Fibroblast of the aortic adventitia (primary cell): Measurements from ENCODE around the gene RTKN2. TPM values are rescaled to one million over a fixed set of nuclear protein-coding genes. Genes with fewer than 3 reads are reported as not detected.

Source experiments
- DNase-seq: peaks from one replicate; pipeline ENCODE4 v3.0.0-alpha.2; 2010; ENCODE audit warnings: low read depth
- H3K4me3 ChIP-seq: 2 replicates; pipeline ENCODE4 v1.5.1; 2011; ENCODE audit warnings: low read depth, mild to moderate bottlenecking, control low read depth, low read length, moderate library complexity
- total RNA-seq: library from RNA; depleted of rRNA; stranded (reverse); fragments of >200 nt; gene quantifications from 2 replicates; pipeline ENCODE4 v1.2.3, GENCODE V29; 2012; ENCODE audit warnings: low replicate concordance
- TF ChIP-seq, protein P1 (sequence below): IDR thresholded peaks from 2 replicates; pipeline ENCODE4 v1.5.1; 2011; ENCODE audit warnings: mild to moderate bottlenecking, low read length, control low read depth, inconsistent platforms; ENCODE audit not compliant: insufficient read depth

Gene RTKN2
- total RNA-seq, 1 donor, result 11.9 TPM

DNA sequence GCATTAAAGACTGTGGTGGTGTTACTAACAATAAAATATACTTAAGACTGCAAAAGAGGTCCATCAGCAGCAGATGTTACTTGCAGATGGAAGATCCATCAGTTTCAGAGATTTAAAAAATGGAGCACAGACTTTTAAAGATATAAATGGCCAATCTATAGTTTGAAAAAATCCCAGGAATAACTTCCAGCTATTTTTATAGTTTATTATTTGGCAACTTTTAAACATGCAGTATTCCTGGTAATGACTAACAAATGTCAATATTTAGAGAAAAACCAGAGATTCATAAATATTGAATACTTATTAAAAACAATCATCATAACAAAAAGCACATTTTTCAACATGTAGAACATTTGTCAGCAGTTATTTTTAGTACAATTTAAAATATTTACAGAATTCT lies 30.7 kb downstream of the RTKN2 start:
- TF ChIP-seq, protein P1, sequence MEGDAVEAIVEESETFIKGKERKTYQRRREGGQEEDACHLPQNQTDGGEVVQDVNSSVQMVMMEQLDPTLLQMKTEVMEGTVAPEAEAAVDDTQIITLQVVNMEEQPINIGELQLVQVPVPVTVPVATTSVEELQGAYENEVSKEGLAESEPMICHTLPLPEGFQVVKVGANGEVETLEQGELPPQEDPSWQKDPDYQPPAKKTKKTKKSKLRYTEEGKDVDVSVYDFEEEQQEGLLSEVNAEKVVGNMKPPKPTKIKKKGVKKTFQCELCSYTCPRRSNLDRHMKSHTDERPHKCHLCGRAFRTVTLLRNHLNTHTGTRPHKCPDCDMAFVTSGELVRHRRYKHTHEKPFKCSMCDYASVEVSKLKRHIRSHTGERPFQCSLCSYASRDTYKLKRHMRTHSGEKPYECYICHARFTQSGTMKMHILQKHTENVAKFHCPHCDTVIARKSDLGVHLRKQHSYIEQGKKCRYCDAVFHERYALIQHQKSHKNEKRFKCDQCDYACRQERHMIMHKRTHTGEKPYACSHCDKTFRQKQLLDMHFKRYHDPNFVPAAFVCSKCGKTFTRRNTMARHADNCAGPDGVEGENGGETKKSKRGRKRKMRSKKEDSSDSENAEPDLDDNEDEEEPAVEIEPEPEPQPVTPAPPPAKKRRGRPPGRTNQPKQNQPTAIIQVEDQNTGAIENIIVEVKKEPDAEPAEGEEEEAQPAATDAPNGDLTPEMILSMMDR, result no peak
- DNase-seq, result no peak
- H3K4me3 ChIP-seq, result no peak overlapping the region

DNA sequence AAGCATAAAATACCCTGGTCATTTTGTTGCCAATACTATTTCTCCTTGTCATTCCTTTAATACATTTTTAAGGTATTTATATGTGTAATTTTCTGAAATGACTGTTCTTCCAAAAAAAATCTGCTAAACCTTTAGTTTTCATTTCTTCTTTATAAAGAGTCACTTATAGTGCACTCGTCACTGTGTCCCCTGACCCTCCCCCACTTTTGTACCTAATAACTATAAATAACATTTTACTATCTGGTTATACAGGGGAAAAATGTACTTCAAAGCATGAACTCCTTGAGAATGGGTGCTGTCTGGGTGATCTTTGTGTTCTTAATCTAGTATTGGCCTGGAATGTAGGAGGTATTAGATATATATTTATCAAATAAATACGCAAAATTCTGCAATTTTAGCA lies 31.1 kb downstream of the RTKN2 start:
- no peak overlapping the region for H3K4me3 ChIP-seq
- TF ChIP-seq, protein P1, result no peak
- DNase-seq, result no peak

DNA sequence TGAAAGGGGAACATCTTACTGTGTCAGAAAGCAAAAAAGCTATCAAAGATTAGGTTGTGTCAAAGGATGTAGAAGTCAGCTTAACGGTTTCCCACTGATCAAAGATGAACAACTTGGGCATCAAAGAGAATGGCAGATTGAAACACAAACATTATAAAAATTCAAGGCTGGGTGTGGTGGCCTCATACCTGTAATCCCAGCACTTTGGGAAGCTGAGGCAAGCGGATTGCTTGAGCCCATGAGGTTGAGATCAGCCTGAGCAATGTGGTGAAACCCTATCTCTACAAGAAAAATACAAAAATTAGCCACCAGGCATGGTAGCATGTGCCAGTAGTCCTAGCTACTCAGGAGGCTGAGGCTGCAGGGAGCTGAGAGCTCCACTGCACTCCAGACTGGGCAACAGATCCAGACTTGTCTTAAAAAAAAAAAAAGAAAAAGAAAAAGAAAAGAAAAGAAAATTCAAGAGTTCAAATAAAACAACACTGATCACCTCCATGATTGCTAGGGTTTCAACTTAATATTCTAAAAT lies 34.5 kb downstream of the RTKN2 start:
- H3K4me3 ChIP-seq, result no peak overlapping the region
- TF ChIP-seq, protein P1, result no peak
- DNase-seq, result no peak

DNA sequence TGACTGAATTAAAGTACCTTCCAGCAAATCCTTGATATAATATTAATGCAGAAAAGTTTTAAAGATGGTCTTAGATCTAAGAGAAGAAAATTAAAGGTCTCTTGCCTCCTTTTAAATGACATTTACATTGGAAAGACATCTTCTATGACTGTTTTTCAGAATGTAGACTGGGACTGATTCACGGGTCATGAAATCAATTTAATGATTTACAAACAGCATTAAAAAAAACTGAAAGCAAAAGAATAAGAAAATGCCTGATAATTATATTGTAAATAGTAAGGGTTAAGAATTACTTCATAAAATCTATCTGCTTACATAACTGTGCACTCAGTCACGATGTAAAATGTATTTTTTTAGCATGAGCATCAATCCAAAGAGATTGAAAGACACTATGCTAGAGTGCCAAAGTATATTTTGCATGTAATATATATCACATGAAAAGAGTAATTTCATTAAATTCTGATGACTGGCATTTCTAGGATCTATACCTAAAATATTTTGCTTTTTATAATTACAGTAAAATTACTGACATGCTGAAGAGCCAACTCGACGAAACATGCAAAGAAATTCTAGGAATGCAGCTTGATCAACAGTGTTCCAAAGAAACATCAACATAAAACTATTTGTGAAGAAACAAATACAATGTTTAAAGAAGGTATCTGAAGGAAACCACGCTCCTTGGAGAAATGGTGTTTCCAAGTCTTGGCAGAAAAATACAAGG lies 35.1 kb downstream of the RTKN2 start:
- DNase-seq, result peak; percentile 48
- TF ChIP-seq, protein P1, result no peak
- no peak overlapping the region for H3K4me3 ChIP-seq

DNA sequence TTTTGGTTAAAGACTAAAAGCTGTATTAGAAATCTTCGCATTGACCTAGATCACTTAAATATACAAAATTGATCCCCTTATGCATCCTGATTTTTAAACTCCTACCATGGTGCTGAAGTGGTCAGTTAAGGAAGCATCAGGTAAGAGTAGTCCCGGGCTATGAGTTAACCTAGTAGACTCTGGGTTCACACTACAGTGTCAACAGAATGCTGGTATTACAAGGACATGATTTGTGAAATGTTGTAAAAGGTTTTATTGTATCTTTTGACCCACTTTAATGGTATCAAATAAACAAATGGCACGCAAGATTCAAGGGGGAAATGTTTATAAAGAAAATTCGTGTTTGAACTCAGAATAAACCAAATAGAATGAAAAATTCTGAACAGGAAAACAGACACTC lies 36.8 kb downstream of the RTKN2 start:
- DNase-seq, result no peak
- no peak overlapping the region for H3K4me3 ChIP-seq
- TF ChIP-seq, protein P1, result no peak

DNA sequence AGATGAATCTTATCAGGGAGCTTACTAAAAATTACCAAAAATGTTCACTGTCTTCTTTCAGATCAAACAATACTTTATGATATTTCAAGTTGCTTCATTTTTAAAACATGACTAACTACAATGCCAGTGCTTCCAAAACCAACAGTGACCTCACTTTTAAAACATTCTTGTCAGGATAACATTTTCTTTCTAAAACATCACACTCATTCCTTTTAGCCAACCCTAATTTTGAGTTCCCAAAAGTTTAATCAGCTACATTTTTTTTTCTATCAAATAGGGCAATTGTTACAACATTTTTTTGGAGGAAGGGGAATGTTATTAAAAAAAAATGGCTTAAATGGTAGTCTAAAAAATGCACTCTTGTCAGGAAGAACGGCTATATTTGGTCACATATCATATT lies 37.3 kb downstream of the RTKN2 start:
- peak; percentile 96 for DNase-seq
- no peak overlapping the region for H3K4me3 ChIP-seq
- TF ChIP-seq, protein P1, result no peak
